HG03103 (cell line): ENCODE data around the gene FLACC1.
"Not testable (repeated sequence)": the region's sequence is repeated elsewhere in the genome, so short reads cannot be mapped to it uniquely, and the experiment has no call there.

Source experiments
- ATAC-seq: cut with Tn5 transposase; IDR thresholded peaks from one replicate; pipeline ENCODE4 v1.9.1; 2021; ENCODE audit warnings: low read depth; ENCODE audit not compliant: unreplicated experiment

FLACC1 gene

DNA sequence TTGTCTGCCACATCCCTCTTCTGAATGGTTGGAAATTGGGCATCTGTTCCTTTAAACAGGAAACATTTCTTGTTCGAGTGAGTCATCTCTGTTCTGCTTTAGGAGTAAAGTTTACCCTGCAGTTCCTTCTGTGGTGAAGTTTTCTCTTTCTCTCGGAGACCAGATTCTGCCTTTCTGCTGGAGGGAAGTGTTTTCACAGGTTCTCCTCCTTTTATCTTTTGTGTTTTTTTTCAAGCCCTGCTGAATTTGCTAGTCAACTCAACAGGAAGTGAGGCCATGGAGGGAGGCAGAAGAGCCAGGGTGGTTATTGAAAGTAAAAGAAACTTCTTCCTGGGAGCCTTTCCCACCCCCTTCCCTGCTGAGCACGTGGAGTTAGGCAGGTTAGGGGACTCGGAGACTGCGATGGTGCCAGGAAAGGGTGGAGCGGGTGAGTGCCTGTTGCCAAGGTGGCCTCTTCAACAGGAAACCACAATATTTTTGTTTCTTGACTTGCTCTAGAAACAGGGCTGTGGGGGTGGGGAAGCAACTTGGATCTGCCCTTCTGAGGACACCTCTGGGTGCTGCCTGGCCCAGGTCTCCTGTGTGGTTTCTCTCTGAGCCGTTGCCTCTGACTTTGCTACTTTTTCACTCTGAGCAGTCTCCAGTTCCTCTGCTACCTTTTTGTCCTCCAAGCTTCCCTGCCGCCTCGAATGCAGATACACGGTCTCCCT lies 99.0 kb downstream of the FLACC1 start:
- ATAC-seq, result peak; percentile 50

DNA sequence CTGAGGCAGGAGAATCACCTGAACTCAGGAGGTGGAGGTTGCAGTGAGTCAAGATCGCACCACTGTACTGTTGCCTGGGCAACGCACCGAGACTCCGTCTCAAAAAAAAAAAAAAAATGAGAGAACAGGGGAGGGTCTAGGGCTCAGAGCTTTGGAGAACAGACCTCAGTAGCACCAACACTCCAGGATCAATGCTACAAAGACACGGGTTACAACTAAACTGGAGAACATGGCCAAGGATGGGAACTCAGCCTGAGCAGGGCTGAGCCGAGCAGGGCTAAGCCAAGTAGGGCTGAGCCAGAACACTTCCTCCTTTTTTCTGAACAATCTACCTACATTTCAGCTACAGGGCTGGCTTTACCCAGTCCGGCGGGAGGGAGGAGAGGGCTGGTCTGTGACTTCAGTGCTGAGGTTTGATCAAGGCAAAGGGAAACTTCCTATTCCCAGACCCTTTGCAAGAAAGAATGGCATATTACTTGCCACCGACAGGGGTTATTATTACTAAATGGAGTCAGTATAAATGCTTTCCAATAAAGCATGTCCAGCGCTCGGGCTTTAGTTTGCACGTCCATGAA lies 99.7 kb downstream of the FLACC1 start:
- peak; percentile 46 for ATAC-seq

DNA sequence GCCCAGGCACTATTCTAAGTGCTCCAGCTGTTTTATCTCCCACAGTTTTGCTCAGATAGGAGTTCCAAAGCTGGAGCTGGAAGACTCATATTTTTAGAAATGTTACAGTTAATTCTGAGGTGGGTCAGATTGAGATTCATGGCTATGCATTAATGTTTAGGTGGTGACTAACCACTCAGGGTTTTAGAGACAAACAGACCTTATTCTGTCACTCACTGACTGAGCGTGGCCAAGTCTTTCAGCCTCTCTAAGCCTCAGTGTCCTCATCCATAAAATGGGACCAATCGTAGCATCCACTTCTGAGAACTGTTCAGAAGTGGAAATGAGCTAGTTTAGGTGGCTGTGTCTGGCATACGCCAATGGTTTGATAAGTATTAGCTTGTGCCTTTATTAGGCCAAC lies 101.1 kb downstream of the FLACC1 start:
- ATAC-seq, result no peak

DNA sequence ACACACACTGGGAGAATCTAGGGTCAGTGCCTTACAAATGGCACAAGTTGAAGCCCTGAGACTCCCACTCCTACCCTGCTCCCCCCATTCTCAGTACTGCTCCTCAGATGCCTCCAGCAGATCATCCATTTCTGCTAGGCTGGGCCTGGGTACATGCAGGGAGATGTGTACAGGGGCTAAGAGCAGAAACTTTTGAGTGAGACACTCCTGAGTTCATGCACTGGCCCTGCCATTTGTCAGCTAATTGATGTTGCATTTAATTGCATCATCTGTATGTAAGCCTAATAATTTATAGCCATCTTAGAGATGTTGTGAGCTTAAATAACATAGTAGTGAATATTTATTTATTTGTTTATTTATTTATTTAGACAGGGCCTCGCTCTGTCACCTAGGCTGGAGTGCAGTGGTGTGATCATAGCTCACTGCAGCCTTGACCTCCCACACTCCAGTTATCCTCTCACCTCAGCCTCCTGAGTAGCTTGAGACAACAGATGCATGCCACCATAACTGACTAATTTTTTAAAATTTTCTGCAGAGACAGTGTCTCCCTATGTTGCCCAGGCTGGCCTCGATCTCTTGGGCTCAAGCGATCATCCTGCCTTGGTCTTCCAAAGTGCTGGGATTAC lies 101.6 kb downstream of the FLACC1 start:
- ATAC-seq, result no peak

DNA sequence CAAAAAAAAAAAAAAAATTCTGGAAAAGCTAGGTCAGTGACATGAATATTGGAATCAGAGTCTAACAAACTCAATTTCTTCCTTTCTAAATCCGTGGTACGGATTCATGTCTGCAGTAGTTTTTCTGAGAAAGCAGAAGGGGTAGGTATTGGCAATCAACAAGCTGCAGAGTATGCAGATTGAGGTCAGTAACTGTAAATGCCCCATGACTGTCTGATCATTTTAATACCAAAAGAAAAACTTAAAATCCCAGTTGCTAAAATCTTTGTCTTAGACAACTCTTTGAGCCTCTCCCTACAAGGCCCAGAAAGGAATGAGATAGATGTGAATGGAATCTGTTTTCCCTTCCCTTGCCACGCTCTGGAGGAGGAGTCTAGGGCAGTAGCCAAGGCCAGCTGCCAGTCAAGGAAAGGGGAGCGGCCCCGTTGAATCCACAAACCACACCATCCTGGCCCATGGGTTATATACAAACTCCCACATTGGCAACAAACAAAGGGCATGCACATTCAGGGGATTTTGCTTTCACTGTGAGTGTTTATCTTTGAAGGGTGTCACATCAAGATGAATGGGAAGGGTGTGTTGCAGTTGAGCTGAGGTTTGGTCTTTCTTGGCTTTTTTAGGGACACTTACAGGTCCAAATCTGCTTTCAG lies 102.9 kb downstream of the FLACC1 start:
- no peak for ATAC-seq

DNA sequence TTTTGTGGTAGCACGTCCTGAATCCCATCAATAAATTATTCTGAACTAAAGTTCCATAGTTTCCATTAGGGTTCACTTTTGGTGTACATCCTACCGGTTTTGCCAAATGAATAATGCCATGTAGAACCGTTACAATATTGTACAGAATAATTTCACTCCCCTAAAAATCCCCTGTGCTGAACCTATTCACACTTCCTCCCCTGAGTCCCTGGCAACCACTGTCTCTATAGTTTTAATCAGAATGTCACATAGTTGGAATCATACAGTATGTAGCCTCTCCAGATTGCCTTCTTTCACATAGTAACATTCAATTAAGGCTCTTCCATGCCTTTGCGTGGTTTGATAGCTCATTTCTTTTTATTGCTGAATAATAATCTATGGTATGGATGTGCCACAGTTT lies 106.4 kb downstream of the FLACC1 start:
- ATAC-seq, result no peak

DNA sequence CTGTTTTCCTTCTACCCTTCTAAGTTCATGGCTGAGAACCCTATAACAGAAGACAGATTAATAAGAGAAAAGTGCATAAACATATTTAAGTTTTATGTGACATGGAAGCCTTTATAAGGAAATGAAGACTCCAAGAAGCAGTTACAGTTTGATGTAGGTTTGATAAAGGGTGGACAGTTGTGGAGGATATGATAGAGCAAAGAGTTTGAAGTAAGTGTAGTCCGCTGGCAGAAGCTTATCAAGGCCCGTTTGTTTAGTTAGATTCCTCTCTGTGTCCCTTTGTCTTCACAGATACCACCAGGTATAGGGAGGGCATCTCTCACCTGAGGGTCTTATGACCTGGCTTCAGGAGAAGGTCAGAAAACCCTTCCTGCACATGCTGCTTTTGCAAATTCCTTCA lies 107.3 kb downstream of the FLACC1 start:
- no peak for ATAC-seq

DNA sequence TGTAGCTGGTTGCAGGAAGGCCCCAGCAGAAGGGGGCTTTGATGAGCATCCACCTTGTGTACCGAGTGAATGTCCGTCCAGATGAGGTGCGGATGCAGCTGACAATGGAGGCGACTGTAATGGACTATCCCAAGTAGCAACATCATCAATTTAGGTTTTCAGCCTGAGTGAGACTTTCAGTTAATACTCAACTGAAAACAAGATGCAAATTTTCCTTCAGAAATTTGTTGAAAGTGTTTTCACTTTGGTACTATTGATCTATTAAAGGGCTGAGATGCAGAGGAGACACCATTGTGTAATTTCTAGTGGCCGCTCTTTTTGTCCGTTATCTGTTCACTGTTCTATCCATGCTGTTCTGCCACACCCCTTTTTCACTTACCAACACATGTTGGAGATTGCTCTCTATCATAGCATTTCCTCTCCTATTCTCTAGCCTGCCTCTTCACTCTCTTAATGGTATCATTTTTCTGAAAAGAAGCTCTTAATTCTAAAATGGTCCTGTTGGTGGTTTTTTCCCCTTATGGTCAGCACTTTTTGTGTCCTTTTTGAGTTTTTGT lies 108.8 kb downstream of the FLACC1 start:
- no peak for ATAC-seq

DNA sequence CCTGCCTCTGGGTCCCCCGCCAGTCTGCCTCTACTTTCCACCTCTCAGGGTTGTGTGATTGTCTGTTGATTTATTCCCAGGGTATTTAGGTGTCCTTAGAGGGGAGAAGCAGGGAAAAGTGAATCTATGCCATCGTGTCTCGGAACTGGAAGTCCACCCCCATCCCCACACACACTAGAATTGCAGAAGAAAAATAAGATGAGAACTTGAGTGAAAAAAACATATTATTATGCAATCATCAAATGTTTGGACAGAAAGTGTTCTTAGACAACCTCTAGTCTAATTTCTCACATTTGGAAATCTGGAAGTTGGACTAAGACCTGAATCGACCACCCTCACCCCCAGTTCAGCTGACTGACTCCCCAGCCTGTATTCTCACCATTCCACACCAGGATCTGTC lies 110.9 kb downstream of the FLACC1 start:
- ATAC-seq, result no peak

DNA sequence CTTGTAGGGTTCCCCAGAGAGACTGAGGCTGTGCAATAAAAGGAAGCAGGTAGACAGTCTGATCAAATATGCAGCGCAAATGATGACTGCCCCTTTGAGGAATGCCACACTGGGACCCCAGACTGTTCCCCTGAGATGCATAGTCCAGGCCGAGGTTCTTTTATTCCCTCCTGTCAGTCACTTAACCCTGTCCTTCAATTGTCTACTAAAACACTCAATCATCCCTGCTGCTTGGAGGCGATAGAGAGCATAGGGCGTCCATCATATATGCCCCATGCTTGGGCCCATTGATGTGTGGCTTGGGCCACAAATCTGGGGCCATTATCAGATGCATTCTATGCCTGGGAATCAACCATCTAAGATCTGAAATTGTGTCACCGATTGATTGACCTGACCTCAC lies 112.3 kb downstream of the FLACC1 start:
- no peak for ATAC-seq

DNA sequence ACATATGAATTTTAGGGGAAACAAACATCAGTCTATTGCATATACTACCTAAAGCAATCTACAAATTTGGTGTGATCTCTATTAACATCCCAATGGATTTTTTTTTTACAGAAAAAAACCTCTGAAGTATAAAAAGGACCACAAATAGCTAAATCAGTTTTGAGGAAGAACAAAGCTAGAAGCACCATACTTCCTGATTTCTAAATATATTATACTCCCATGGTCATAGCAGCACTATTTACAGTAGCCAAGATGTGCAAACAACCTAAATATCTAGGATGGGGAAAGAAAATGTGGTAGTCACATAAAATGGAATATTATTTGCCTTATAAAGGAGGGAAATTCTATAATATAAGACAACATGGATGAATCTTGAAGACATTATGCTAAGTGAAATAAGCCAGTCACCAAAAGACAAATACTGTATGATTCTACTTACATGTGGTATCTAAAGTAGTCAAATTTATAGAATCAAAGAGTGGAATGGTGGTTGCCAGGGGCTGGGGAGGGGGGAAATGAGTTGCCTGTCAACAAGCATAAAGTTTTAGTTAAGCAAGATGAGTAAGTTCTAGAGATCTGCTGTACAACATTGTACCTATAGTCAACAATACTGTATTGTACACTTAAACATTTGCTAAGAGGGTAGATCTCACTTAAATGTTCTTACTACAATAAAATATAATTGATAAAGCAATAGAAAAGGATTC lies 114.4 kb downstream of the FLACC1 start:
- ATAC-seq, result no peak

DNA sequence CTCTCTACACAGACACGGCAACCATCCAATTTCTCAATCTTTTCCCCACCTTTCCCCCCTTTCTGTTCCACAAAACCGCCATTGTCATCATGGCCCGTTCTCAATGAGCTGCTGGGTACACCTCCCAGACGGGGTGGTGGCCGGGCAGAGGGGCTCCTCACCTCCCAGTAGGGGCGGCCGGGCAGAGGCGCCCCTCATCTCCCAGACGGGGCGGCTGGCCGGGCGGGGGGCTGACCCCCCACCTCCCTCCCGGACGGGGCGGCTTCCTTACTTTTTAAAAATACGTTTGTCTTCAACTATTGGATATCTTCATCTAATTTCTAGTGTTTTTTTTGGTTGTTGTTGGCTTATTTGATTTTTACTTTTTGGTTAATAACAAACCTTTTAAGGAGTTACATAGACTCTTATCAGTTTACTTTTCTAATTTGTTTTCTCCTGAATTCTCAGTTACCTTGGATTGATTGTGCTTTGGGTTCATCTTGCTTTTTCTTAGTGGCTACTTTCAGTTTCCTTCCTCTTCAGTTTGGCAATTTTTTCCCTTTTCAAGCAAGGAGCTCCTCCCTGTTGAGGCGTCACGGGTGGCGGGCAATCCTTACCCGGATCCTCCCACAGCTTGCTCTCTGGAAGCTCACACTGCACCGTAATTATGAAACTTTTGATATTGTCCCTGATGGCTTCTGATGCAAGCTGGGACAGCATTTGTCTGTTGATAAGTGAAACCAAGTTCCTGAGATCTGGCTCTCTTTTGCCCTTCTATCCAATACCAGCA lies 117.8 kb downstream of the FLACC1 start:
- not testable (repeated sequence) for ATAC-seq
